A549 (cell line): ENCODE data around the gene MMP25.

Experiments used
- HOXA7 ChIP-seq: fragments of 250-450 bp; sonication (Bioruptor Pico); IDR thresholded peaks from 2 replicates; pipeline ENCODE4 v1.5.0; 2020; ENCODE audit warnings: mild to moderate bottlenecking, moderate library complexity
- NR3C1 ChIP-seq: fragments of >200 bp; sonication (Bioruptor Twin); formaldehyde crosslinking; IDR thresholded peaks from 3 replicates; pipeline ENCODE4 v1.6.1; 2017

GRCh38 chr16:3084491-3084890 lies 38.1 kb downstream of the MMP25 start:
- TF ChIP-seq NR3C1 (no peak), HOXA7 (no peak)
